T-helper 1 cell treated with Interleukin-12 subunit alpha and Interleukin-12 subunit beta and Interleukin-4 antibody, amounts not matched to agents 30 μg/mL and 1 μg/mL, for 36 hours (primary cell): Measurements from ENCODE around the gene PTPRN2.

Experiments
- H3K27ac Mint-ChIP-seq: one replicate; pipeline ENCODE4 v1.8.0; 2021; ENCODE audit warnings: mild to moderate bottlenecking, mixed read lengths
- H3K27me3 Mint-ChIP-seq: one replicate; pipeline ENCODE4 v1.8.0; 2021; ENCODE audit warnings: low read depth, mixed read lengths
- H3K36me3 Mint-ChIP-seq: one replicate; pipeline ENCODE4 v1.8.0; 2021; ENCODE audit warnings: low read depth, mixed read lengths
- H3K4me1 Mint-ChIP-seq: one replicate; pipeline ENCODE4 v1.8.0; 2021; ENCODE audit warnings: low read depth, mixed read lengths
- H3K4me3 Mint-ChIP-seq: one replicate; pipeline ENCODE4 v1.8.0; 2021; ENCODE audit warnings: mild to moderate bottlenecking, moderate library complexity, mixed read lengths
- H3K9me3 Mint-ChIP-seq: one replicate; pipeline ENCODE4 v1.8.0; 2021; ENCODE audit warnings: mixed read lengths

The PTPRN2 gene

GRCh38 chr7:158499082-158499455 is 88.6 kb downstream of the PTPRN2 start:
- no peaks in the 10 kb centered on the region for H3K4me1 Mint-ChIP-seq
- no peak overlapping the region for H3K27ac Mint-ChIP-seq
- no peak overlapping the region for H3K4me3 Mint-ChIP-seq
- H3K9me3 Mint-ChIP-seq = no peaks in the 10 kb centered on the region
- no peaks in the 10 kb centered on the region for H3K27me3 Mint-ChIP-seq
- H3K36me3 Mint-ChIP-seq = no peaks in the 10 kb centered on the region

GRCh38 chr7:158498443-158499081 is 89.1 kb downstream of the PTPRN2 start:
- H3K27ac Mint-ChIP-seq = no peak overlapping the region
- no peaks in the 10 kb centered on the region for H3K9me3 Mint-ChIP-seq
- H3K36me3 Mint-ChIP-seq = no peaks in the 10 kb centered on the region
- H3K4me1 Mint-ChIP-seq = no peaks in the 10 kb centered on the region
- H3K4me3 Mint-ChIP-seq = no peak overlapping the region
- no peaks in the 10 kb centered on the region for H3K27me3 Mint-ChIP-seq

DNA sequence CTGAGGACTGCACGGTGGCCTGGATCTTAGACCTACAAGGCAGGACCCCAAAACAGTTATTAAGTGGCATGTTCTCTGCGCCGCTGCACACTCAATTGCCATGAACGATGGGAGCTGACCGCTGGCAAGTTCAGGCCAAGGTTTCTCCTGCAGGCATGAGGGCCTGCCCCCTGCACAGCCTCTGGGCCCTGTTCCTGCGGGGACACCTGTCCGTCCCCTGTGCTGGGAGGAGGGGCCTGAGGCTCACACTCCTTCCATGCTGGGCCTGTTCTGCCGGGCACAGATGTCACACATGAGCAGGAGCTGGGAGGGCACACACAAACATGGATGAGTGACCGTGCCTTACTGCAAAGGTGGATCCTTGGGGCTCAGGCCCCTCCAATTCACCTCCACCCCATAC is 90.0 kb downstream of the PTPRN2 start:
- H3K27ac Mint-ChIP-seq = no peak overlapping the region
- no peaks in the 10 kb centered on the region for H3K27me3 Mint-ChIP-seq
- no peaks in the 10 kb centered on the region for H3K36me3 Mint-ChIP-seq
- H3K4me1 Mint-ChIP-seq = no peaks in the 10 kb centered on the region
- no peaks in the 10 kb centered on the region for H3K9me3 Mint-ChIP-seq
- no peak overlapping the region for H3K4me3 Mint-ChIP-seq

GRCh38 chr7:158495786-158496185 is 91.8 kb downstream of the PTPRN2 start:
- H3K4me1 Mint-ChIP-seq = no peaks in the 10 kb centered on the region
- H3K4me3 Mint-ChIP-seq = no peak overlapping the region
- H3K36me3 Mint-ChIP-seq = no peaks in the 10 kb centered on the region
- no peak overlapping the region for H3K27ac Mint-ChIP-seq
- H3K27me3 Mint-ChIP-seq = no peaks in the 10 kb centered on the region
- H3K9me3 Mint-ChIP-seq = no peaks in the 10 kb centered on the region

DNA sequence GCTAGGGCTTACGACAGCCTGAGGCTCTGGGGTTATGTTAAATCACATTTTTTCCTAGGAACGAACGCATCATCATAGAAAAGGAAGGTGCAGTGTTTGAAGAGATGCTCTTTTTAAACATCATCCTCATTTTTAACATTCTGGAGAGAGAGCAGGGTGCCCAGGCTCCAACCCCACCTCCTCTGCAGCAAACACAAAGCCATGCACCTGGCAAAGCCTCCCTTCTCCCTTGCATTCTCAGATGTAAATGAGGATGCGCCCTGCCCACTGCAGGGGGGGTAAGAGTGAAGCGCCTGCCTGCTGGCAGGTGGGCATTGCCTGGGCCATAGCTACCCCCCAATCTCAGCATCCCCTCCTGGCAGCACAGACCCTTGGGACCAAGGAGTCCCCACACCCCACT is 92.4 kb downstream of the PTPRN2 start:
- no peaks in the 10 kb centered on the region for H3K27me3 Mint-ChIP-seq
- no peak overlapping the region for H3K27ac Mint-ChIP-seq
- no peaks in the 10 kb centered on the region for H3K4me1 Mint-ChIP-seq
- H3K4me3 Mint-ChIP-seq = no peak overlapping the region
- H3K9me3 Mint-ChIP-seq = no peaks in the 10 kb centered on the region
- no peaks in the 10 kb centered on the region for H3K36me3 Mint-ChIP-seq

DNA sequence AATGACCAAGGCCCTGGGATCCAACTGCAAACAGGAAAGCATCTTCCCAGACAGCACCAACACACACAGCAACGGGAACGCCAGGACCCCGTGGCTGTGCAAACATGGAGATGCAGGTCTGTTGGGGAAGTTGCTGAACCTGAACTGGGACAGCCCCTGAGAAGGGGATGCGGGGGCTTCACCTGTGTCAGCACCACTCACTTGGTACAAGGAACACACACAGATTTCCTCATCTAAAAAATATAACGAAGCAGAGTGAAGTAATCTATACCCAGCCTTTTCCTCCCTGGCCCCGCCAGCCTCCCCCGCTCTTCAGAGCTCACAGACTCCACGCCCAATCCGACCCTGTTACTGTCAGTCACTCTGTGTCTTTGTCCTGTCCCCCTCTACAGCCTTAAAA is 93.0 kb downstream of the PTPRN2 start:
- Mint-ChIP-seq H3K27me3 (no peaks in the 10 kb centered on the region), H3K4me1 (no peaks in the 10 kb centered on the region), H3K27ac (no peak overlapping the region), H3K4me3 (no peak overlapping the region), H3K36me3 (no peaks in the 10 kb centered on the region), H3K9me3 (no peaks in the 10 kb centered on the region)

GRCh38 chr7:158494162-158494586 is 93.4 kb downstream of the PTPRN2 start:
- Mint-ChIP-seq H3K27me3 (no peaks in the 10 kb centered on the region), H3K4me3 (no peak overlapping the region), H3K9me3 (no peaks in the 10 kb centered on the region), H3K36me3 (no peaks in the 10 kb centered on the region), H3K27ac (no peak overlapping the region), H3K4me1 (no peaks in the 10 kb centered on the region)

- no peaks in the 10 kb centered on the region for H3K36me3 Mint-ChIP-seq
- H3K4me1 Mint-ChIP-seq = no peaks in the 10 kb centered on the region
- no peak overlapping the region for H3K27ac Mint-ChIP-seq
- H3K9me3 Mint-ChIP-seq = no peaks in the 10 kb centered on the region
- H3K27me3 Mint-ChIP-seq = no peaks in the 10 kb centered on the region
- no peak overlapping the region for H3K4me3 Mint-ChIP-seq
Observed at GRCh38 chr7:158492367-158492764, 95.3 kb downstream of the PTPRN2 start.

DNA sequence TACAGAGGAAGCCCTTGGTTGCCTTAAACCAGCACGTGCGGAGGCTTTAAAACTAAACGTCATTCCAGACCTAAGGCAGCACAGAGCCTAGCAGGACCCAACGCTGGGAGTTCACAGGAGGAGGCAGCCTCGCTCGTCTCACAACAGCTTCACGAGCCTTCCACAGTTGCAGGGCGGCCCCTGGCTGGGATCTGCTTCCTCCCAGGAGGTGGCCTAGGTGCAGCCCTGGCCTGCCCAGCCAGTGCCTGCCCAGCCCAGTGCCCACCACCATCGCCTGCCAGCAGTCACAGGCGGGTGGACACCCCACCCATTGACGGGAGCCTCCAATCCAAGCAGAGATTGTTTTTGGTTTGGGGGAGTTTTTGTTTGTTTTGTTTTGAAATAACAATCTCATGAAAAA is 96.5 kb downstream of the PTPRN2 start:
- Mint-ChIP-seq H3K36me3 (no peaks in the 10 kb centered on the region), H3K27ac (no peak overlapping the region), H3K4me1 (no peaks in the 10 kb centered on the region), H3K4me3 (no peak overlapping the region), H3K27me3 (no peaks in the 10 kb centered on the region), H3K9me3 (no peaks in the 10 kb centered on the region)

DNA sequence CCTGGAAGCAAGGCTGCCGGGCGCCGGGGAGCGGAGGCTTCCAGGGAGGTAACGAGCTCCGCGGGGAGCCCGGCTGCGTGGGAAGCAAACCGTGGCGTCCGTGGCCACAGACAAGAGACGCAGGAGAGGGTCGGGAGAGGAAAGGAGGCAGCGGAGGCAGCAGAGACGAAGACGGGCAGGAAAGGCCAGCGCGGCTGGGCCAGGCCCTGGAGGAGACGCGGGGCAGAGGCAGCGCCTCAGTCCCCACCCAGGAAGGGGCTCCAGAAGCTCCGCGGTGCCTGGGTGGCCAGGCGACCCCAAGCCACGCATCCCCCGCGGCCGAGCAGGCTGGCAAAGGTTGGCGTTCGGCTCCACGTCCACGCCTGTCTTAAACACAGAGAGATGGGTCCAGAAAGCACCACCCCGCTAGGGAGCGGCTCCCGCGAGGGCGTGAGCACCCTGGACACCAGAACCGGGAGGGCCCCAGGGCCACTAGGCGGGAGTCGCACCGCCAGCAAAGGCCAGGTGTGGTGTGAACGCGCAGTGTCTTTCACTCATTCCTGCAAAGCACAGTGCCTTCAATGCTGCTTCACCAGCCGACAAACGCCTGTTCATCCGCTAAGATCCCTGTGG is 97.3 kb downstream of the PTPRN2 start:
- Mint-ChIP-seq H3K27me3 (no peaks in the 10 kb centered on the region), H3K27ac (no peak overlapping the region)

GRCh38 chr7:158489462-158490155 is 98.0 kb downstream of the PTPRN2 start:
- H3K9me3 Mint-ChIP-seq = no peaks in the 10 kb centered on the region
- no peak overlapping the region for H3K27ac Mint-ChIP-seq
- no peaks in the 10 kb centered on the region for H3K36me3 Mint-ChIP-seq
- H3K27me3 Mint-ChIP-seq = no peaks in the 10 kb centered on the region
- H3K4me3 Mint-ChIP-seq = no peak overlapping the region
- no peaks in the 10 kb centered on the region for H3K4me1 Mint-ChIP-seq

More for the DNA sequence above, 97.3 kb downstream of the PTPRN2 start:
- H3K9me3 Mint-ChIP-seq = no peaks in the 10 kb centered on the region
- H3K4me3 Mint-ChIP-seq = no peak overlapping the region
- no peaks in the 10 kb centered on the region for H3K4me1 Mint-ChIP-seq
- no peaks in the 10 kb centered on the region for H3K36me3 Mint-ChIP-seq

GRCh38 chr7:158488181-158488971 is 99.2 kb downstream of the PTPRN2 start:
- H3K27ac Mint-ChIP-seq = no peak overlapping the region
- no peaks in the 10 kb centered on the region for H3K4me1 Mint-ChIP-seq
- no peak overlapping the region for H3K4me3 Mint-ChIP-seq
- H3K9me3 Mint-ChIP-seq = no peaks in the 10 kb centered on the region
- no peaks in the 10 kb centered on the region for H3K27me3 Mint-ChIP-seq
- H3K36me3 Mint-ChIP-seq = no peaks in the 10 kb centered on the region

GRCh38 chr7:158487631-158488151 is 99.9 kb downstream of the PTPRN2 start:
- Mint-ChIP-seq H3K36me3 (no peaks in the 10 kb centered on the region), H3K9me3 (no peaks in the 10 kb centered on the region), H3K27ac (no peak overlapping the region), H3K4me3 (no peak overlapping the region), H3K27me3 (no peaks in the 10 kb centered on the region), H3K4me1 (no peaks in the 10 kb centered on the region)

DNA sequence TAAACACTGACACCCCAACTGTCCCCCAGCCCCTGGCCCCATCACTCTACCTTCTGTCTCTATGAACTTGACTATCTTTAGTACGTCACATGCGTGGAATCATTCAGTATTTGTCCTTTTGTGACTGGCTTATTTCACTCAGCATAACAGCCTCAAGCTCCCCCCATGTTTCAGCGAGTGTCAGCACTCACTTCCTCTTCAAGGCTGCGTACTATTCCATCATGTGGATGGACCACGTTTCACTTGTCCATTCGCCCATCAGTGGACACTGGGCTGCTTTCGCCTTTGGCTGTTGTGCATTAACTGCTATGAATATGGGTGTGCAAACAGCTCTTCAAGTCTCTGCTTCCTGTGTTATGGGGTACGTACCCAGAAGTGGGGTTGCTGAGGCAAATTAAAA is 100.7 kb downstream of the PTPRN2 start:
- Mint-ChIP-seq H3K36me3 (no peaks in the 10 kb centered on the region), H3K4me1 (no peaks in the 10 kb centered on the region), H3K27me3 (no peaks in the 10 kb centered on the region), H3K27ac (no peak overlapping the region), H3K4me3 (no peak overlapping the region), H3K9me3 (no peaks in the 10 kb centered on the region)
